ENCODE results near the gene P2RY1. TPM values are rescaled to one million over a fixed set of nuclear protein-coding genes. Genes with fewer than 3 reads are reported as not detected.

P2RY1 gene
- total and polyA plus RNA-seq, 2 experiments from 2014 or later, result 15.2 to 59.8 TPM

- no peaks in the 10 kb centered on the region for H3K27me3 Mint-ChIP-seq (ENCODE audit: insufficient read depth, low read depth, poor library complexity)
- Histone ChIP-seq H3K4me1 (ENCODE audit: insufficient read depth) (peaks cover 6% of the 10 kb centered on the region; the same call in 1 of the 2 replicates), H2AFZ (peak overlapping the region; percentile 25; the same call in 1 of the 2 replicates), H3K9me2 (ENCODE audit: insufficient read depth) (no peaks in the 10 kb centered on the region), H3K36me3 (ENCODE audit: insufficient read depth) (no peaks in the 10 kb centered on the region), H3K79me2 (replicated peaks; ENCODE audit: insufficient read depth) (no peaks in the 10 kb centered on the region), H3F3A (replicated peaks; ENCODE audit: low read depth) (no peaks in the 10 kb centered on the region), H3K4me2 (no peak overlapping the region), H3K27me3 (ENCODE audit: insufficient read depth) (no peaks in the 10 kb centered on the region), H3K27ac (ENCODE audit: low read depth) (no peak overlapping the region), H3K4me3 (no peak overlapping the region), H4K20me1 (replicated peaks; ENCODE audit: insufficient read depth) (no peaks in the 10 kb centered on the region)
- no peaks in the 10 kb centered on the region for H3K9me3 Mint-ChIP-seq
- H3K27ac Mint-ChIP-seq, result no peak overlapping the region
- DNase-seq (ENCODE audit: low spot score) (no peak), ATAC-seq (no peak)
- H3K4me3 Mint-ChIP-seq, result no peak overlapping the region
- H3K36me3 Mint-ChIP-seq (ENCODE audit: low read depth), result no peaks in the 10 kb centered on the region
- TF ChIP-seq JUNB (IDR thresholded peaks at IDR 0.05; ENCODE audit: unreplicated experiment) (no peak), NANOG (IDR thresholded peaks at IDR 0.05; ENCODE audit: borderline replicate concordance) (no peak), ZNF114 (CRISPR knock-in tag; IDR thresholded peaks at IDR 0.05) (no peak)
- H3K4me1 Mint-ChIP-seq, result no peaks in the 10 kb centered on the region
These were observed 11.2 kb upstream of the P2RY1 start for GRCh38 chr3:152823781-152824180.

- H3K4me3 Mint-ChIP-seq, result no peak overlapping the region
- H3K27me3 ChIP-seq (ENCODE audit: insufficient read depth), result no peaks in the 10 kb centered on the region
- H3K4me3 ChIP-seq, result no peak overlapping the region
- H3K9me3 Mint-ChIP-seq, result no peaks in the 10 kb centered on the region
- H3K36me3 Mint-ChIP-seq (ENCODE audit: low read depth), result no peaks in the 10 kb centered on the region
- no peak overlapping the region for H2AFZ ChIP-seq
- H3K79me2 ChIP-seq (replicated peaks; ENCODE audit: insufficient read depth), result no peaks in the 10 kb centered on the region
- H3K4me1 ChIP-seq (ENCODE audit: insufficient read depth), result peaks cover 6% of the 10 kb centered on the region; the same call in 1 of the 2 replicates
- no peak overlapping the region for H3K4me2 ChIP-seq
- ATAC-seq, result no peak
- no peaks in the 10 kb centered on the region for H3K9me2 ChIP-seq (ENCODE audit: insufficient read depth)
- no peak overlapping the region for H3K27ac ChIP-seq (ENCODE audit: low read depth)
- H4K20me1 ChIP-seq (replicated peaks; ENCODE audit: insufficient read depth), result no peaks in the 10 kb centered on the region
- no peaks in the 10 kb centered on the region for H3K36me3 ChIP-seq (ENCODE audit: insufficient read depth)
- no peaks in the 10 kb centered on the region for H3F3A ChIP-seq (replicated peaks; ENCODE audit: low read depth)
- H3K27me3 Mint-ChIP-seq (ENCODE audit: insufficient read depth, low read depth, poor library complexity), result no peaks in the 10 kb centered on the region
- no peaks in the 10 kb centered on the region for H3K4me1 Mint-ChIP-seq
- DNase-seq (ENCODE audit: low spot score), result no peak
- H3K27ac Mint-ChIP-seq, result no peak overlapping the region
- no peak for TF ChIP-seq ZNF114 (CRISPR knock-in tag; IDR thresholded peaks at IDR 0.05)
- no peak for TF ChIP-seq ZNF331 (CRISPR knock-in tag; IDR thresholded peaks at IDR 0.05; ENCODE audit: low read depth)
- no peak for TF ChIP-seq JUNB (IDR thresholded peaks at IDR 0.05; ENCODE audit: unreplicated experiment)
- no peak for TF ChIP-seq REST (IDR thresholded peaks at IDR 0.05; ENCODE audit: unreplicated experiment)
- no peak for TF ChIP-seq EZH2phosphoT487 (IDR thresholded peaks at IDR 0.05; ENCODE audit: unreplicated experiment)
- no peak for TF ChIP-seq ETS1 (IDR thresholded peaks at IDR 0.05)
- TF ChIP-seq CREB1 (CRISPR knock-in tag; IDR thresholded peaks at IDR 0.05; ENCODE audit: low read depth), result no peak
- TF ChIP-seq POLR2AphosphoS5 (IDR thresholded peaks at IDR 0.05; ENCODE audit: low read depth), result no peak
- TF ChIP-seq CTCF (conservative IDR thresholded peaks at IDR 0.05; ENCODE audit: low read depth in 2 of 2), result no peak
- TF ChIP-seq STAT1 (IDR thresholded peaks at IDR 0.05; ENCODE audit: unreplicated experiment), result no peak
- no peak for TF ChIP-seq EZH2 (IDR thresholded peaks at IDR 0.05; ENCODE audit: low read depth, unreplicated experiment)
These were observed 9.4 kb upstream of the P2RY1 start for GRCh38 chr3:152825566-152825965.

Measured in GM23338 (cell line).